LNCAP (cell line): ENCODE results near the gene HS3ST3A1.
A peak's percentile ranks its signal among the peaks of the same experiment; 100 is the strongest.

Experiments
- CTCF ChIP-seq: fragments of 450-650 bp; IDR thresholded peaks from 2 replicates; pipeline ENCODE4 v1.5.1; 2017; ENCODE audit warnings: mild to moderate bottlenecking

The HS3ST3A1 gene

GRCh38 chr17:13597723-13598347 lies 3.9 kb downstream of the HS3ST3A1 start:
- TF ChIP-seq CTCF: peak; percentile 76

GRCh38 chr17:13596241-13596923 lies 5.3 kb downstream of the HS3ST3A1 start:
- TF ChIP-seq CTCF: no peak

- TF ChIP-seq CTCF: no peak
Measured at GRCh38 chr17:13595599-13595899, 6.2 kb downstream of the HS3ST3A1 start.

GRCh38 chr17:13594762-13595598 lies 6.7 kb downstream of the HS3ST3A1 start:
- peak; percentile 89 for TF ChIP-seq CTCF

GRCh38 chr17:13594310-13594709 lies 7.4 kb downstream of the HS3ST3A1 start:
- TF ChIP-seq CTCF: no peak

GRCh38 chr17:13593757-13594156 lies 8.0 kb downstream of the HS3ST3A1 start:
- TF ChIP-seq CTCF: no peak

- TF ChIP-seq CTCF: no peak
Measured at GRCh38 chr17:13593021-13593751, 8.5 kb downstream of the HS3ST3A1 start.
